Adrenal gland (tissue), 5 donors: ENCODE measurements around the gene GOT1.

ENCODE experiments used
- POLR2A ChIP-seq, 2 donors: fragments of 450-650 bp; IDR thresholded peaks; one replicate each; pipeline ENCODE4 v1.6.1; 2017; ENCODE audit warnings: antibody characterized with exemption in 2 of 2, mild to moderate bottlenecking in 2 of 2, moderate library complexity in 1 of 2
- TF ChIP-seq, protein P1 (sequence below), 6 experiments: fragments of 450-650 bp in 4 of 6; fragments of 200-600 bp in 2 of 6; sonication (generic) in 1 of 6; IDR thresholded peaks; 1 replicate in 5 of 6; 2 replicates in 1 of 6; pipeline versions ENCODE4 v1.5.1 to v1.8.0; 2016 to 2021; ENCODE audit warnings: antibody characterized with exemption in 6 of 6, mild to moderate bottlenecking in 2 of 6, moderate library complexity in 1 of 6
- donor health status: DM: no; HTN: no; CAD: no.

DNA sequence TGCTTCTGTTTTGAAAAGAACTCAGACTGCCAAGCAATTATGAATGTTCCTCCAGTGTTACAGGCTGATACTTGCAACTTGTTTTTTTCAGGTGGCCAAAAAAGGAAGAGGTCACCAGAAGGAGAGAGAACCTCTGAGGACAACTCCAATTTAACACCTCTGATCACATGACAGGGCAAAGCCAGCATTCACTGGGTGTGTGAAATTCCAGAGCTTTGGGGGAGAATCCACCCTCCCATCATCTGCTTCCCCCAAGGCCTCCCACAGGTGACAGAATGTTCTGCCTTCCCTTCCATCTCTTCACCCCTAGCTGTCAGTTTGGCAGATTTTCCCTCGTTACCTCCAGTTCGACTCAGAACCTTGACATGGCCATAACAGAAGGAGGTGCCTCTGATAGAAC is 39.1 kb downstream of the GOT1 start:
- TF ChIP-seq, protein P1, sequence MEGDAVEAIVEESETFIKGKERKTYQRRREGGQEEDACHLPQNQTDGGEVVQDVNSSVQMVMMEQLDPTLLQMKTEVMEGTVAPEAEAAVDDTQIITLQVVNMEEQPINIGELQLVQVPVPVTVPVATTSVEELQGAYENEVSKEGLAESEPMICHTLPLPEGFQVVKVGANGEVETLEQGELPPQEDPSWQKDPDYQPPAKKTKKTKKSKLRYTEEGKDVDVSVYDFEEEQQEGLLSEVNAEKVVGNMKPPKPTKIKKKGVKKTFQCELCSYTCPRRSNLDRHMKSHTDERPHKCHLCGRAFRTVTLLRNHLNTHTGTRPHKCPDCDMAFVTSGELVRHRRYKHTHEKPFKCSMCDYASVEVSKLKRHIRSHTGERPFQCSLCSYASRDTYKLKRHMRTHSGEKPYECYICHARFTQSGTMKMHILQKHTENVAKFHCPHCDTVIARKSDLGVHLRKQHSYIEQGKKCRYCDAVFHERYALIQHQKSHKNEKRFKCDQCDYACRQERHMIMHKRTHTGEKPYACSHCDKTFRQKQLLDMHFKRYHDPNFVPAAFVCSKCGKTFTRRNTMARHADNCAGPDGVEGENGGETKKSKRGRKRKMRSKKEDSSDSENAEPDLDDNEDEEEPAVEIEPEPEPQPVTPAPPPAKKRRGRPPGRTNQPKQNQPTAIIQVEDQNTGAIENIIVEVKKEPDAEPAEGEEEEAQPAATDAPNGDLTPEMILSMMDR (IDR thresholded peaks at IDR 0.05), result no peak
- TF ChIP-seq POLR2A (IDR thresholded peaks at IDR 0.05), result no peak
